Measurements from ENCODE around the gene EIF2AK3.
A peak's percentile ranks its signal among the peaks of the same experiment; 100 is the strongest.

Gene EIF2AK3

GRCh38 chr2:88671786-88672427, 44.6 kb upstream of the EIF2AK3 start (continued):
- TF ChIP-seq PATZ1 (tag by site-specific recombination; IDR thresholded peaks at IDR 0.05) (no peak), ZNF692 (tag by site-specific recombination; IDR thresholded peaks at IDR 0.05) (no peak), ZBTB44 (tag by site-specific recombination; IDR thresholded peaks at IDR 0.05) (peak; percentile 44; the same call in 1 of the 2 replicates)

DNA sequence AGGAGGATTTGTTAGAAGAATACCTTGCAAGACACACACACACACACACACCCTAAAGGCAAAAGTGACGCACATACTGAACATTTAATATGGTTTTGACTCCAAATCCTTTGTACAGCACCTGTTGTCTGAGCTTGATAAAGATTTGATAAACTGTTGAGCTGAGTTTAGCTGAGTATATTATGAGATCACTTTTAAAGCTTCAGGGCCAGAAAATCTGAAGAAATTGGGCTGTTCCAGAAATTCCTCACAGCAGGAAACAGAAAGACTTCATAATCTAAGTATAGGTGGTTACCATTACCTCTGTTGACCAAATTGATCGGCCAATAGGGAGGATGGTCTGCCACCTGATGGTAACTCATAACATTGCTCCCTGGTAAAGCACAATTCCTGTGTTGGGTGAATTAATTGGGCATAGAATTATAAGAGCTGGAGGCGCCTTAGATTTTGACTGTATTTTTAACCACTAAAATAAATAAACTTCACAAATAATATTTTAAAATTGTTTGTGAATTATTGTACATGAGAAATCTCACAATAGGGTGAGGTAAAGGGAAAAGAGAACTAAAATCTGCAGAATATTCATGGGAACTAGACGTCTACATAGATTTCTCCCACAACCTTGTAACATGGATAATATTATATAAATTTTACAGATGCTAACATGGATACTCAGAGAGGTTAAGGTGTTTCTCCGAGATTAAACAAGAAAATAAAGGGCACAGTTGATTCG, 42.4 kb upstream of the EIF2AK3 start:
- TF ChIP-seq ZNF654 (tag by site-specific recombination; IDR thresholded peaks at IDR 0.05; ENCODE audit: low read depth): peak; percentile 60
- TF ChIP-seq SP7 (tag by site-specific recombination; IDR thresholded peaks at IDR 0.05): no peak
- no peak for TF ChIP-seq ZBTB44 (tag by site-specific recombination; IDR thresholded peaks at IDR 0.05)
- TF ChIP-seq ZNF148 (tag by site-specific recombination; IDR thresholded peaks at IDR 0.05; ENCODE audit: borderline replicate concordance): no peak
- no peak for TF ChIP-seq ZNF169 (tag by site-specific recombination; IDR thresholded peaks at IDR 0.05)
- TF ChIP-seq, protein P1, sequence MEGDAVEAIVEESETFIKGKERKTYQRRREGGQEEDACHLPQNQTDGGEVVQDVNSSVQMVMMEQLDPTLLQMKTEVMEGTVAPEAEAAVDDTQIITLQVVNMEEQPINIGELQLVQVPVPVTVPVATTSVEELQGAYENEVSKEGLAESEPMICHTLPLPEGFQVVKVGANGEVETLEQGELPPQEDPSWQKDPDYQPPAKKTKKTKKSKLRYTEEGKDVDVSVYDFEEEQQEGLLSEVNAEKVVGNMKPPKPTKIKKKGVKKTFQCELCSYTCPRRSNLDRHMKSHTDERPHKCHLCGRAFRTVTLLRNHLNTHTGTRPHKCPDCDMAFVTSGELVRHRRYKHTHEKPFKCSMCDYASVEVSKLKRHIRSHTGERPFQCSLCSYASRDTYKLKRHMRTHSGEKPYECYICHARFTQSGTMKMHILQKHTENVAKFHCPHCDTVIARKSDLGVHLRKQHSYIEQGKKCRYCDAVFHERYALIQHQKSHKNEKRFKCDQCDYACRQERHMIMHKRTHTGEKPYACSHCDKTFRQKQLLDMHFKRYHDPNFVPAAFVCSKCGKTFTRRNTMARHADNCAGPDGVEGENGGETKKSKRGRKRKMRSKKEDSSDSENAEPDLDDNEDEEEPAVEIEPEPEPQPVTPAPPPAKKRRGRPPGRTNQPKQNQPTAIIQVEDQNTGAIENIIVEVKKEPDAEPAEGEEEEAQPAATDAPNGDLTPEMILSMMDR (tag by site-specific recombination; IDR thresholded peaks at IDR 0.05): peak; percentile 27; the same call in 1 of the 2 replicates
- TF ChIP-seq SCRT2 (tag by site-specific recombination; IDR thresholded peaks at IDR 0.05): peak; percentile 52; the same call in 1 of the 2 replicates

More for the DNA sequence above, 42.4 kb upstream of the EIF2AK3 start:
- CTCF ChIA-PET: interaction anchor here (0.6 to 11.2 kb wide), 29 partner anchors 8 to 540 kb away, joined by 3 to 220 read pairs (median 4); no protein-coding TSS in a partner anchor
- POLR2A ChIA-PET: interaction anchor here (0.6 to 1.1 kb wide), 4 partner anchors 10 to 69 kb away, joined by 3 to 6 read pairs (median 3); no protein-coding TSS in a partner anchor
- Histone ChIP-seq H3K4me1 (ENCODE audit: control insufficient read depth, insufficient read depth, low read length) (no peaks in the 10 kb centered on the region), H3K27ac (ENCODE audit: extremely low read depth, low read depth, low read length) (no peak overlapping the region), H3K9me3 (ENCODE audit: control insufficient read depth, insufficient read depth, low read depth, low read length) (no peaks in the 10 kb centered on the region), H3K4me3 (ENCODE audit: low read depth, low read length) (no peak overlapping the region), H3K36me3 (ENCODE audit: control insufficient read depth in 2 of 2, insufficient read depth in 1 of 2, low read length in 2 of 2) (no peaks in the 10 kb centered on the region)
